NAMALWA (cell line): ENCODE results near the gene PEX11A.

Source experiments
- DNase-seq: peaks from one replicate; pipeline ENCODE4 v3.0.0-alpha.2; 2015; ENCODE audit warnings: low spot score

Gene PEX11A

DNA sequence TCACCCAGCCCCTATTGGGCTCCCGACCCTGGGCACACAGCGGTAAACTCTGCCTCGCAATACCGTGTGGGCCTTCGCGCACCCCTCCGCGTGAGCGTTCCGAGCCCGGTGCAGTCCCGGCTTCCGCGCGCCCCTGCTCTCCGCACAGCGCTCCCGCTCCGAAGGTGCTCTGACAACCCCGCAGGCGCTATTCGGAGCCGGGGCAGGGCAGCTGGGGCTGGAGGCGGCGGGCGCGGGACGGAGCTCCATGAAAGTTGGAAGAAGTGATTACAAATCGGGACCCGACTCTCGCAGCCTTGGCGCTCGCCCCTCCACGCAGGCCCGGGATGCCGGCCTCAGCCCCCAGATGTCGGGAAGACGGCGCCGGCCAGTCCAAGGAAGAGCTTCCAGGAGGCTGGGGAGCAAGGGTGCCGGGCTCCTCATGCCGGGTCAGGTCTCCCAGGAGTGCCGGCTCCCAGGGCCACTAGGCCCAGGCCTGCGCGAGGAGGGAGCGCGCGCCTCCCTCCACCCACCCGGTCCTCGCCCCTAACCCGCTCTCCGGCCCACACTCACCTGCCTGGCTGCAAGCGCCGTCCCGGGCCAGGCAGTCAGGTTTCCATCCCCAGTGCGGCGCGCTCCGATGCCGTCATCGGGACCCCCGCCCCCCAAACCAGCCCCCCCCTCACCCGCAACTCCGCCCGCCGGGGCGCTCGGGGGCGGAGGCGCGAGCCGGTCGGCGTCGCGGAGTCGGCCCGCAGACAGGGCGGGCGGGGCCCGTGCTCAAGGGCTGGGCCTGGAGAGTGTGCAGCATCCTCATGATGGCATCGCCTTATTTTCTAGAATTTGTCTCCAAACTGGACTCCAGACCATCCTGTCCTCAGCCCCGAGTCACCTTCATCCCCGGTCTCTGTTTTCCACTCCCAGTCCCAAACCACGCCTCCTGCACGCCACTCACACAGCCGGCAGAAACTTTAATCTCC is 35.4 kb downstream of the PEX11A start, which contains the start of gene KIF7:
TSS of gene KIF7 (minus strand) at position 621 of the 959 bp plus-strand sequence. CDS start 2,537 bp downstream, outside the sequence.
- peak; percentile 33 for DNase-seq

DNA sequence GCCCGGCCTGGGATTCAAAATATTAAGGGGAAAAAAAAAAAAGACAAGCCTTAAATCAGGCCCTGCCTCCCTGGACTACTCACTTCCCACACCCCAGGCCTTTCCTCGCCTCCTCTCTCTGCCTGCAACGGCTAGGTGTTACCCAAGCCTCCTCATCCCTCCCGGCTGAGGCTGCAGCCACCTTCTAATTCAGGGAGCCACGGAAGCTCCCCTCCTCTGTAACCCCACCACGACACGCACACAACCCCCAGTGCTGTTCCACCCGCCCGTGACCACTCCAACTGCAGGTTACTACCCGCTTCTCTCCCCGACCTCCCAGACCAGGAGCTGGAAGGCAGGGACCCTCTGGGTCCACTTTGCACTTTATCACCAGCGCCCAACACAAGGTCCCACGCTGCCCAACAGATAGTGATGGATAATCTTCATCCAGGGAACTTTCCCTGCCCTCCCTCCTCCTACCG is 36.2 kb downstream of the PEX11A start:
- DNase-seq: no peak

- DNase-seq: no peak
Observed at GRCh38 chr15:89653578-89653977, 37.0 kb downstream of the PEX11A start.

GRCh38 chr15:89652666-89653065 is 37.9 kb downstream of the PEX11A start:
- no peak for DNase-seq

GRCh38 chr15:89652131-89652530 is 38.4 kb downstream of the PEX11A start:
- DNase-seq: no peak

DNA sequence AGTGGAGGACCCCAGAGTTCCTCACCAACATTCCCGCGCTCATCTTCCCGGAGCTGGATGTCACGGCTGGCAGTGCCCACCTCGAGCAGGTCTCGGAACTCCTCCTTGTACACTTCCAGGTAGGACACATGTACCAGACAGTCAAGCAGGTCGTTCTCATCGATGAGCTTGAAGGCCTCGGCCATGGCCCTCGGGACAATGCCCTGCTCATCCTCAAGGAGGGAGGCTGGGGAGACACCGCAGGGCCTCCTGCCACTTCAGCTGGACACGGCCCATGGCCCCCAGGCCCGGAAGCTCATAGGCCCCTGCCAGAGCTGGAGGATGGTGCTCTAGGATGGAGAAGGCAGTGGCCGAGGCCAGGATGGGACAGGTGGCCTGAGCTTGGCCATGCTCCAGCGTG is 40.8 kb downstream of the PEX11A start:
- DNase-seq: no peak

DNA sequence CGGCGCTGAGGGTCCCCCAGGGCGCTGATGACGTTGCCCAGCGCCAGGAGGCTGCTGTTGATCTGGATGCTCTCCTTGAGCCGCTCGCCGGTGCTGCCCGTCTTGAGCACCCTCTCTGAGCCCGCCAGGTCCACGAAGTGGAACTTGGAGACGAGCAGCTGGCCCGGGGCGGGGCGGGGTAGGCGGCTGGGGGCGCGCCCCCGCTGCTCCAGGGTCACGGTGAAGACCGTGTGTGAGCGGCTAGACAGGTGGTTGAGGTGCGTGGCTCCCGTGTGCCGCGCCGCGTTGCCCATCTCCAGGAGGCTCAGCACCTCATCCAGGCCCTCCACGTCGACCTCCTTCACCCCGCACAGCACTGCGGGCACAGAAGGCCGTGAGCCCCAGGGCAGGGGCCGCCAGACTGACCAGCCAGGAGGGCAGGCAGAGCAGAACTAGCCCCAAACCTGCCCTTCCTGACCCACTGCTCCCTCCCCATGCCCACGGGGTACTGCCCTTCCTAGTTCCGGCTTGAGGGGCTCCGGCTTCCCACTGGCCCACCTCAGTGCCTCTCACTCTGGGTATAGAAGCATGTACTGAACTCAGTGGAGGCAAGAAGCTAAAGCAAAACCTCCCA is 41.4 kb downstream of the PEX11A start:
- DNase-seq: no peak

DNA sequence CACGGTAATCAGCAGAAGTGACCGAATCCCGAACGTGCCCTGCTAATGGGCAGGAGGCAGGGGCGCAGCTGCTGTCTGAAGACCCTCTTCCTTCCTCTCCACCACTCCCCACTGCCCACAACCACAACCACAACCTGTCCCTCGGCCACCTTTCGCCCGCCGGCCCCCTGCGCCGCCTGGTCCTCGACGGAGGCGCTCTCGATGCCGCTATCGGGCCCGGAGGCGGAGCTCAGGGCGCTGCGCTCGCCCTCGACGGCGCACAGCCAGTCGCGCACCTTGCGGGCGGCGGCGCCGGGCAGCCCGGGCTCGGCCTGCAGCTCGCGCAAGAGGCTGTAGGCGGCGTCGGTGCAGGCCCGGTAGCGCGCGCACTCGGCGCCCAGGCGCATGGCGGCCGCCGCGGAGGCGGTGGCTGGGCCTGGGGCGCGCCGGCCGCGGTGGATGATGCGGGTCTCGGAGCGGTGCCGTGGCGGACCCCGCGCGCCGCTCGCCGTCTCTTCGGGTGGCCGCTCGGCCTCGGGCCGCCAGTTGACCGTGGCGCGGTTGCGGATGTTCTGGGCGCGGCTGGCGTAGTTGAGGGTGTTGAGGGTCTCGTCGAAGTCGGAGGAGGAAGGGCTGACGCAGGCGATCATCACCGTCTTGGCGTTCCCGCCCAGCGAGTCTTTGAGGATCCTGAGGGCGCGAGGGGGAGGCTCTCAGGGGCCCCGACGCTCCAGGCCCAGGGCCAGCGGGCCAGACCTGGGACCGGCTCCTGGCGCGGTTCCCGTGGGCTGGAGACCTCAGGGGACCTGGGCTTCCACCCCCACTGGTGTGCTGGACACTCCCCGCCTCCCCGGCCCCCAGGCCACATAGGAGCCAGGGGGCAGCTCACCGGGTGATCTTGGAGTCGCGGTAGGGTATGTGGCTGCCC is 42.2 kb downstream of the PEX11A start:
- DNase-seq: no peak

GRCh38 chr15:89647191-89647851 is 43.2 kb downstream of the PEX11A start:
- peak; percentile 73 for DNase-seq

DNA sequence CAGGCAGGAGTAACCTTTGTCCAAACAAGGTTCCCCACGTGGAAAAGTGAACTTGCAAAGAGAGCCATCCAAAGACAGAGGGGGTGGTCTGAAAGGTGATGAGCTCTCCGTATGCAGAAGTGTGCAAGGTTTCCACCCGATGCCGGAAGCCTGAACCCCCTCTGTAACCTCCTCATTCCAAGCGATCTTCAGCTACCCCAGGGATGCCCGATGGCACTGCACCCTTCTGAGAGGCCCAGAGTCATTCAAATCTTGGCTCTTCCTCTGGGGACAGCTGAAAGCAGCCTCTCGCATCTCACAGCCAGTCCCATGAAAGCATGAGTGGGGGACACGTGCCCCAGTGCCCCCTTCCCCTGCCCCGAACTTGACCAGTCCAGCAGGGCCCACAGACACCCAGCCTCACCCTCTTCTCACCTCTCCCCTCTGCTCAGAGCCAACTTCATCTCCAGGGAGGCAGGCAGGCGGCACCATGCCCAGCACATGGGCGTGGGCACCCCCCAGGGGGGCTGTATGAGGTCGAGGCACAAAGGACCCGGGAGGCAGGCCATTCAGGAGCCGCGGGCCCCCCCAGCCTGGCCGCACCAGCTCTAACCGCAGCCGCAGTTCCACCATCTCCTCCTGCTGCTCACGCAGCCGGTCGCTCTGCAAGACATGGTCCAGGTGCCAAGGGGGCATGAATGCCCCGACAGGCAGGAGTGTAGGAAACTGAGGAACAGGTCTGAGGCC is 44.0 kb downstream of the PEX11A start:
- no peak for DNase-seq

DNA sequence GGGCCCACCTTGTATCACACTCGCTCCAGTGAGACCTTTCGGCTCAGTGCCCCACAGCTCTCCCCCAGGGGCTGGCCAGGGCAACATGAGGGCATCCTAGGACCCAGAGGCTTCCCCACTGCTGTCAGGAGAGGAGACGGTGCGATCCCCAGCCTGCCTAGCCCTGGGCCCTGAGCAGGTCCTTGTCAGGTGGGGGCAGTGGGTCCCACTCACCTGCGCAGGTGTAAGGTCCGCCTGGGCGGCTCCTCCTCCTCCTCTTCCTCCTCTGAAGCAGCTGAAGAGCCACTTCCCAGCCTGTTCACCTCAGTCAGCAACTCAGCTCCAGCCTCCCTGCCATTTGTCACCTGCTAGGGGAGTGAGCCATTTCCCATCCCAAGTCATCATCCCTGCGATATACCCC is 44.9 kb downstream of the PEX11A start:
- DNase-seq: no peak

DNA sequence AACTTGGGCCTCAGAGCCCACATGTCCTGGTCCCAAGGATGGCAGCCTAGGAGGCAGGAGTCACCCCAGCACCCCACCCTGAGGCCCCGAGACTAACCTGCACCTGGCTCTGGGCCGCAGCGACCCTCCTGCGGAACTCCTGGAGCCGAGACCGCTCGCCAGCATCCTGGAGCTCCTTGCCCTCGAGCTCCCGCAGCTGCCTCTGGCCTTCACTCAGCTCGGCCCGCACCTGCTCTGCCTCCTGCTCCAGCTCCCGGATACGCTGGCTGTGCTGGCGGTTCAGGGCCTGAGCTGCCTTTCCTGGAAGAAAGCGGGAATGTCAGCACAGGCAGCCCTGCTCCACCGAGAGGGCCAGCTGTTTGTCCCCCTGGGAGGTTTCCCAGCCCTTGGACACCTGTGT is 48.4 kb downstream of the PEX11A start:
- DNase-seq: no peak

DNA sequence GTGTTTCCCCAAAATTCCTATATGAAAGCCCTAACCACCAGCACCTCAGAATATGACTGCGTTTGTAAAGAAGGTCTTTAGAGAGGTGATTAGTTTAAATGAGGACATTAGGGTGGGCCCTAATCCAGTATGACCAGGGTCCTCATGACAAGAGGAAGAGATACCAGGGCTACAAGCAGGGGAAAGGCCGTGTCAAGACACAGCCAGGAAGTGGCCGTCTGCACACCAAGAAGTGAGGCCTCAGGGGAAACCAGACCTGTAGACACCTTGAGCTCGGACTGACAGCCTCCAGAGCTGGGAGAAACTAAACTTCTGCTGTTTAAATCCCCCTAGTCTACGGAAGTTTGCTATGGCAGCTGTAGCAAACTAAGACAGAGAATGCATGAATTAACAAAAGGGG is 49.5 kb downstream of the PEX11A start:
- no peak for DNase-seq

GRCh38 chr15:89640245-89640644 is 50.3 kb downstream of the PEX11A start:
- DNase-seq: no peak

DNA sequence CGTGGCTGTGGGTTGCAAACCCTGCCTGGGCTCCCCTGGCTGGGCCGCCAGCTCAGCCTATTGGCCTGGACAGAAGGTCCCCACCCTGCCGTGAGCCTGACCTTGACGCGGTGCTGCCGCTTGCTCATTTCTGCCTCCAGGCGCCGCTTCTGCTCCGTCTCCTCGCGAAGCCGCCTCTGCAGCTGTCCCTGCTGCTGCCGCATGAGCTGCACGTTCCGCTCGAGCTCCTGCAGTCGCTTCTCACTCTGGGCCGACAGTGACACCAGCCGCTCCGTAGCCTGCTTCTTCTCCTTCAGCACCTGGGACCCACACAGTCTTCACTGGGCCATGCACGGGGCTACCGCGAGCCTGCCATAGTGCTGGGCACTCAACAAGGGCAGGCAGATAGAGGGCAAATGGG is 57.0 kb downstream of the PEX11A start:
- DNase-seq: no peak

- no peak for DNase-seq
Observed at GRCh38 chr15:89632563-89633430, 57.8 kb downstream of the PEX11A start.

DNA sequence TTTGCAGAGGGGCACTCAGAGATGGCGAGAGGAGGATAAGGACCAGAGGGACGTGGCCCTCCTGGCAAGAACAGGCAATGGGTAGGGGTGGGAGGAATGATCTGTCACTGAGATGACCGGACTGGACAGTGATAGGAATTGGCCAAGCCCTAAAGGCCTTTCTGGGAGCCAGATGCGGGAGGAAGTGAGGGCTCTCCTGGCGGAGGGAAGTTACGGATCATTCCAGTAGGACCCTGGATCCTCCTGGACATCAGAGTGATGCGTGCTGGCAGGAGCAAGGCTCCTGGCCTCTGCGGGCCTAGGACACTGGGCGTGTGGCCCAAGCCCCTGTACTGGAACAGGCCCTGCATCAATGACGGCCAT is 58.7 kb downstream of the PEX11A start:
- no peak for DNase-seq
